ENCODE results near the gene ALOX12B.
A peak's percentile ranks its signal among the peaks of the same experiment; 100 is the strongest.

Gene ALOX12B

GRCh38 chr17:8117980-8118768 is 30.7 kb upstream of the ALOX12B start, which contains the start of gene ALOXE3:
Gene ALOXE3 (minus strand): TSS chr17:8118514. CDS start chr17:8117990, 524 bp downstream.
- TF ChIP-seq CTCF (conservative IDR thresholded peaks at IDR 0.05; ENCODE audit: low read depth, low read length) = no peak
- peak within 1 kb of the TSS; percentile 60 for H3K4me3 ChIP-seq (ENCODE audit: low read depth, low read length)
- DNase-seq (ENCODE audit: low read depth) = peak; percentile 60

- no peak for DNase-seq (ENCODE audit: low read depth)
- no peak for TF ChIP-seq CTCF (conservative IDR thresholded peaks at IDR 0.05; ENCODE audit: low read depth, low read length)
- peak overlapping the region; percentile 60 for H3K4me3 ChIP-seq (ENCODE audit: low read depth, low read length)
These were observed 30.0 kb upstream of the ALOX12B start for GRCh38 chr17:8117367-8117979.

- DNase-seq (ENCODE audit: low read depth) = no peak
- H3K4me3 ChIP-seq (ENCODE audit: low read depth, low read length) = no peak overlapping the region
- no peak for TF ChIP-seq CTCF (conservative IDR thresholded peaks at IDR 0.05; ENCODE audit: low read depth, low read length)
These were observed 29.3 kb upstream of the ALOX12B start for GRCh38 chr17:8116776-8117175.

GRCh38 chr17:8110907-8111306 is 23.4 kb upstream of the ALOX12B start:
- no peak for TF ChIP-seq CTCF (conservative IDR thresholded peaks at IDR 0.05; ENCODE audit: low read depth, low read length)
- DNase-seq (ENCODE audit: low read depth) = no peak
- no peak overlapping the region for H3K4me3 ChIP-seq (ENCODE audit: low read depth, low read length)

- no peak for TF ChIP-seq CTCF (conservative IDR thresholded peaks at IDR 0.05; ENCODE audit: low read depth, low read length)
- no peak overlapping the region for H3K4me3 ChIP-seq (ENCODE audit: low read depth, low read length)
- no peak for DNase-seq (ENCODE audit: low read depth)
These were observed 22.9 kb upstream of the ALOX12B start for GRCh38 chr17:8110456-8110804.

- peak; percentile 74 for TF ChIP-seq CTCF (conservative IDR thresholded peaks at IDR 0.05; ENCODE audit: low read depth, low read length)
- no peak overlapping the region for H3K4me3 ChIP-seq (ENCODE audit: low read depth, low read length)
- no peak for DNase-seq (ENCODE audit: low read depth)
These were observed 22.3 kb upstream of the ALOX12B start for GRCh38 chr17:8109661-8110455.

Measured in choroid plexus epithelial cell (primary cell).